HEK293 (cell line): Measurements from ENCODE around the gene MED16.
A peak's percentile ranks its signal among the peaks of the same experiment; 100 is the strongest.

Experiments
- BCL11B ChIP-seq: fragments of 450-650 bp; formaldehyde crosslinking; IDR thresholded peaks from 2 replicates; pipeline ENCODE4 v1.5.1; 2016; ENCODE audit warnings: low read depth, missing biosample characterization, missing genetic modification characterization
- GLIS1 ChIP-seq: fragments of 450-650 bp; formaldehyde crosslinking; IDR thresholded peaks from 2 replicates; pipeline ENCODE4 v1.5.1; 2016; ENCODE audit warnings: missing biosample characterization, missing genetic modification characterization
- HOXA7 ChIP-seq: sonication (generic); formaldehyde crosslinking; IDR thresholded peaks from 2 replicates; pipeline ENCODE4 v1.8.1; 2022; ENCODE audit warnings: missing genetic modification reagents, borderline replicate concordance
- KLF7 ChIP-seq: fragments of 450-650 bp; formaldehyde crosslinking; IDR thresholded peaks from 2 replicates; pipeline ENCODE4 v1.5.1; 2016; ENCODE audit warnings: missing biosample characterization, missing genetic modification characterization, borderline replicate concordance
- MZF1 ChIP-seq: fragments of 450-650 bp; formaldehyde crosslinking; IDR thresholded peaks from 2 replicates; pipeline ENCODE4 v1.5.1; 2017; ENCODE audit warnings: missing biosample characterization, missing genetic modification characterization, borderline replicate concordance
- OSR2 ChIP-seq: fragments of 450-650 bp; formaldehyde crosslinking; IDR thresholded peaks from 2 replicates; pipeline ENCODE4 v1.5.1; 2016; ENCODE audit warnings: missing biosample characterization, missing genetic modification characterization
- SALL2 ChIP-seq: fragments of 450-650 bp; formaldehyde crosslinking; IDR thresholded peaks from 2 replicates; pipeline ENCODE4 v1.5.0; 2017; ENCODE audit warnings: missing biosample characterization, mild to moderate bottlenecking, missing genetic modification characterization, borderline replicate concordance
- WT1 ChIP-seq: fragments of 450-650 bp; formaldehyde crosslinking; IDR thresholded peaks from 2 replicates; pipeline ENCODE4 v1.5.1; 2016; ENCODE audit warnings: missing biosample characterization, missing genetic modification characterization
- ZBTB8A ChIP-seq: fragments of 450-650 bp; formaldehyde crosslinking; IDR thresholded peaks from 2 replicates; pipeline ENCODE4 v1.5.1; 2016; ENCODE audit warnings: missing biosample characterization, missing genetic modification characterization
- ZNF138 ChIP-seq: fragments of 450-650 bp; formaldehyde crosslinking; IDR thresholded peaks from 2 replicates; pipeline ENCODE4 v1.5.1; 2016; ENCODE audit warnings: missing biosample characterization, missing genetic modification characterization, borderline replicate concordance
- ZNF155 ChIP-seq: fragments of 450-650 bp; formaldehyde crosslinking; IDR thresholded peaks from 2 replicates; pipeline ENCODE4 v1.5.1; 2016; ENCODE audit warnings: missing biosample characterization, missing genetic modification characterization
- ZNF184 ChIP-seq: fragments of 450-650 bp; IDR thresholded peaks from 2 replicates; pipeline ENCODE4 v1.5.1; 2018; ENCODE audit warnings: missing biosample characterization, mild to moderate bottlenecking, missing genetic modification characterization
- ZNF223 ChIP-seq: fragments of 450-650 bp; formaldehyde crosslinking; IDR thresholded peaks from 2 replicates; pipeline ENCODE4 v1.5.1; 2016; ENCODE audit warnings: missing biosample characterization, missing genetic modification characterization
- ZNF248 ChIP-seq: fragments of 450-650 bp; formaldehyde crosslinking; IDR thresholded peaks from 2 replicates; pipeline ENCODE4 v1.5.1; 2017; ENCODE audit warnings: missing biosample characterization, missing genetic modification characterization
- ZNF341 ChIP-seq: fragments of 450-650 bp; formaldehyde crosslinking; IDR thresholded peaks from 2 replicates; pipeline ENCODE4; 2016; ENCODE audit warnings: low read depth, missing biosample characterization, missing genetic modification characterization
- ZNF558 ChIP-seq: fragments of 450-650 bp; formaldehyde crosslinking; IDR thresholded peaks from 2 replicates; pipeline ENCODE4 v1.5.1; 2016; ENCODE audit warnings: missing biosample characterization, missing genetic modification characterization
- ZNF596 ChIP-seq: fragments of 450-650 bp; IDR thresholded peaks from 2 replicates; pipeline ENCODE4 v1.5.0; 2018; ENCODE audit warnings: missing biosample characterization, mild to moderate bottlenecking, missing genetic modification characterization, moderate library complexity
- ZNF768 ChIP-seq: fragments of 450-650 bp; formaldehyde crosslinking; IDR thresholded peaks from 2 replicates; pipeline ENCODE4 v1.5.1; 2018; ENCODE audit warnings: missing biosample characterization, mild to moderate bottlenecking, missing genetic modification characterization
- ZNF777 ChIP-seq: fragments of 450-650 bp; formaldehyde crosslinking; IDR thresholded peaks from 2 replicates; pipeline ENCODE4 v1.5.1; 2017; ENCODE audit warnings: missing biosample characterization, missing genetic modification characterization, borderline replicate concordance
- TF ChIP-seq, protein P1 (sequence below): fragments of 450-650 bp; formaldehyde crosslinking; optimal IDR thresholded peaks from 2 replicates; pipeline ENCODE3; 2016; ENCODE audit warnings: missing biosample characterization, mild to moderate bottlenecking, missing genetic modification characterization
- TF ChIP-seq, protein P2 (sequence below): fragments of 450-650 bp; formaldehyde crosslinking; IDR thresholded peaks from 2 replicates; pipeline ENCODE4 v1.5.1; 2016; ENCODE audit warnings: missing biosample characterization, missing genetic modification characterization
- TF ChIP-seq, protein P3 (sequence below): fragments of 450-650 bp; IDR thresholded peaks from 2 replicates; pipeline ENCODE4 v1.5.1; 2018; ENCODE audit warnings: missing biosample characterization, mild to moderate bottlenecking, missing genetic modification characterization
- TF ChIP-seq, protein P4 (sequence below): fragments of 450-650 bp; formaldehyde crosslinking; IDR thresholded peaks from 2 replicates; pipeline ENCODE4 v1.5.1; 2016; ENCODE audit warnings: missing biosample characterization, missing genetic modification characterization
- TF ChIP-seq, protein P5 (sequence below): fragments of 450-650 bp; formaldehyde crosslinking; IDR thresholded peaks from 2 replicates; pipeline ENCODE4 v1.5.1; 2016; ENCODE audit warnings: missing biosample characterization, missing genetic modification characterization
- TF ChIP-seq, protein P6 (sequence below): fragments of 450-650 bp; formaldehyde crosslinking; IDR thresholded peaks from 2 replicates; pipeline ENCODE4 v1.5.1; 2016; ENCODE audit warnings: missing biosample characterization, missing genetic modification characterization
- TF ChIP-seq, protein P7 (sequence below): fragments of 450-650 bp; formaldehyde crosslinking; IDR thresholded peaks from 2 replicates; pipeline ENCODE4 v1.5.1; 2017; ENCODE audit warnings: missing biosample characterization, missing genetic modification characterization

MED16 gene

DNA sequence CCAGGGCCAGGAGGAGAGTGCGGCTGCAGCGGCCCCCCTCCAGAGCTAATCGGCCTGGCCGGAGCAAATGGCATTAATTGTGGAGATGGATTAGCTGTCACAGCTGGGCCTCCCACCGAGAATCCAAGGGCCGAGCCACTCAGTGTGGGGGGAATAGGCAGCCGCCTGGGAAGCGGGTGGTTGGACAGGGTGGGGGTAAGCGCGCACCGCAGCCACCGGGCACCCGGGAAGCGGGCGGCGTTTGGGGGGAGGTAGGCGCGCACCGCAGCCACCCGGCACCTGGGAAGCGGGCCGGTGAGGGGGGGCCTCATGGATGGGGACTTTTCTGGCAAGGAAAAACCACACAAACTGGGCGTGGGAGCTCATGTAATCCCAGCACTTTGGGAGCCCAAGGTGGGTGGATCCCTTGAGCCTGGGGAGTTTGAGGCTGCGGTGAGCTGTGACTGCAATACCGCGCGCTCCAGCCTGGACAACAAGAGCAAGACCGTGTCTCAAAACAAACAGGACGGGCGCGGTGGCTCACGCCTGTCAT lies 10.3 kb upstream of the MED16 start (continued):
- TF ChIP-seq KLF7 (tag by site-specific recombination), result peak; percentile 18; the same call in 1 of the 2 replicates
- peak; percentile 99 for TF ChIP-seq GLIS1 (tag by site-specific recombination)
- TF ChIP-seq, protein P1, sequence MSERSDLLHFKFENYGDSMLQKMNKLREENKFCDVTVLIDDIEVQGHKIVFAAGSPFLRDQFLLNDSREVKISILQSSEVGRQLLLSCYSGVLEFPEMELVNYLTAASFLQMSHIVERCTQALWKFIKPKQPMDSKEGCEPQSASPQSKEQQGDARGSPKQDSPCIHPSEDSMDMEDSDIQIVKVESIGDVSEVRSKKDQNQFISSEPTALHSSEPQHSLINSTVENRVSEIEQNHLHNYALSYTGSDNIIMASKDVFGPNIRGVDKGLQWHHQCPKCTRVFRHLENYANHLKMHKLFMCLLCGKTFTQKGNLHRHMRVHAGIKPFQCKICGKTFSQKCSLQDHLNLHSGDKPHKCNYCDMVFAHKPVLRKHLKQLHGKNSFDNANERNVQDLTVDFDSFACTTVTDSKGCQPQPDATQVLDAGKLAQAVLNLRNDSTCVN, result peak; percentile 61
- TF ChIP-seq ZNF248, result no peak
- no peak for TF ChIP-seq ZNF138 (tag by site-specific recombination)
- no peak for TF ChIP-seq ZNF777 (tag by site-specific recombination)
- TF ChIP-seq BCL11B (tag by site-specific recombination), result no peak
- TF ChIP-seq, protein P2, sequence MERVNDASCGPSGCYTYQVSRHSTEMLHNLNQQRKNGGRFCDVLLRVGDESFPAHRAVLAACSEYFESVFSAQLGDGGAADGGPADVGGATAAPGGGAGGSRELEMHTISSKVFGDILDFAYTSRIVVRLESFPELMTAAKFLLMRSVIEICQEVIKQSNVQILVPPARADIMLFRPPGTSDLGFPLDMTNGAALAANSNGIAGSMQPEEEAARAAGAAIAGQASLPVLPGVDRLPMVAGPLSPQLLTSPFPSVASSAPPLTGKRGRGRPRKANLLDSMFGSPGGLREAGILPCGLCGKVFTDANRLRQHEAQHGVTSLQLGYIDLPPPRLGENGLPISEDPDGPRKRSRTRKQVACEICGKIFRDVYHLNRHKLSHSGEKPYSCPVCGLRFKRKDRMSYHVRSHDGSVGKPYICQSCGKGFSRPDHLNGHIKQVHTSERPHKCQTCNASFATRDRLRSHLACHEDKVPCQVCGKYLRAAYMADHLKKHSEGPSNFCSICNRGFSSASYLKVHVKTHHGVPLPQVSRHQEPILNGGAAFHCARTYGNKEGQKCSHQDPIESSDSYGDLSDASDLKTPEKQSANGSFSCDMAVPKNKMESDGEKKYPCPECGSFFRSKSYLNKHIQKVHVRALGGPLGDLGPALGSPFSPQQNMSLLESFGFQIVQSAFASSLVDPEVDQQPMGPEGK (tag by site-specific recombination), result peak; percentile 83
- 0 out of 2 replicates have a peak, but pooled peaks have one; percentile 11 for TF ChIP-seq OSR2 (tag by site-specific recombination)
- TF ChIP-seq ZBTB8A, result peak; percentile 86
- TF ChIP-seq ZNF768 (tag by site-specific recombination), result no peak
- TF ChIP-seq, protein P3, sequence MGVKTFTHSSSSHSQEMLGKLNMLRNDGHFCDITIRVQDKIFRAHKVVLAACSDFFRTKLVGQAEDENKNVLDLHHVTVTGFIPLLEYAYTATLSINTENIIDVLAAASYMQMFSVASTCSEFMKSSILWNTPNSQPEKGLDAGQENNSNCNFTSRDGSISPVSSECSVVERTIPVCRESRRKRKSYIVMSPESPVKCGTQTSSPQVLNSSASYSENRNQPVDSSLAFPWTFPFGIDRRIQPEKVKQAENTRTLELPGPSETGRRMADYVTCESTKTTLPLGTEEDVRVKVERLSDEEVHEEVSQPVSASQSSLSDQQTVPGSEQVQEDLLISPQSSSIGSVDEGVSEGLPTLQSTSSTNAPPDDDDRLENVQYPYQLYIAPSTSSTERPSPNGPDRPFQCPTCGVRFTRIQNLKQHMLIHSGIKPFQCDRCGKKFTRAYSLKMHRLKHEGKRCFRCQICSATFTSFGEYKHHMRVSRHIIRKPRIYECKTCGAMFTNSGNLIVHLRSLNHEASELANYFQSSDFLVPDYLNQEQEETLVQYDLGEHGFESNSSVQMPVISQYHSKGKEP (tag by site-specific recombination), result no peak
- TF ChIP-seq WT1 (tag by site-specific recombination), result peak; percentile 26; the same call in 1 of the 2 replicates
- TF ChIP-seq, protein P4, sequence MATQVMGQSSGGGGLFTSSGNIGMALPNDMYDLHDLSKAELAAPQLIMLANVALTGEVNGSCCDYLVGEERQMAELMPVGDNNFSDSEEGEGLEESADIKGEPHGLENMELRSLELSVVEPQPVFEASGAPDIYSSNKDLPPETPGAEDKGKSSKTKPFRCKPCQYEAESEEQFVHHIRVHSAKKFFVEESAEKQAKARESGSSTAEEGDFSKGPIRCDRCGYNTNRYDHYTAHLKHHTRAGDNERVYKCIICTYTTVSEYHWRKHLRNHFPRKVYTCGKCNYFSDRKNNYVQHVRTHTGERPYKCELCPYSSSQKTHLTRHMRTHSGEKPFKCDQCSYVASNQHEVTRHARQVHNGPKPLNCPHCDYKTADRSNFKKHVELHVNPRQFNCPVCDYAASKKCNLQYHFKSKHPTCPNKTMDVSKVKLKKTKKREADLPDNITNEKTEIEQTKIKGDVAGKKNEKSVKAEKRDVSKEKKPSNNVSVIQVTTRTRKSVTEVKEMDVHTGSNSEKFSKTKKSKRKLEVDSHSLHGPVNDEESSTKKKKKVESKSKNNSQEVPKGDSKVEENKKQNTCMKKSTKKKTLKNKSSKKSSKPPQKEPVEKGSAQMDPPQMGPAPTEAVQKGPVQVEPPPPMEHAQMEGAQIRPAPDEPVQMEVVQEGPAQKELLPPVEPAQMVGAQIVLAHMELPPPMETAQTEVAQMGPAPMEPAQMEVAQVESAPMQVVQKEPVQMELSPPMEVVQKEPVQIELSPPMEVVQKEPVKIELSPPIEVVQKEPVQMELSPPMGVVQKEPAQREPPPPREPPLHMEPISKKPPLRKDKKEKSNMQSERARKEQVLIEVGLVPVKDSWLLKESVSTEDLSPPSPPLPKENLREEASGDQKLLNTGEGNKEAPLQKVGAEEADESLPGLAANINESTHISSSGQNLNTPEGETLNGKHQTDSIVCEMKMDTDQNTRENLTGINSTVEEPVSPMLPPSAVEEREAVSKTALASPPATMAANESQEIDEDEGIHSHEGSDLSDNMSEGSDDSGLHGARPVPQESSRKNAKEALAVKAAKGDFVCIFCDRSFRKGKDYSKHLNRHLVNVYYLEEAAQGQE, result no peak
- TF ChIP-seq ZNF558 (tag by site-specific recombination), result no peak
- TF ChIP-seq ZNF596 (tag by site-specific recombination), result no peak
- TF ChIP-seq, protein P5, sequence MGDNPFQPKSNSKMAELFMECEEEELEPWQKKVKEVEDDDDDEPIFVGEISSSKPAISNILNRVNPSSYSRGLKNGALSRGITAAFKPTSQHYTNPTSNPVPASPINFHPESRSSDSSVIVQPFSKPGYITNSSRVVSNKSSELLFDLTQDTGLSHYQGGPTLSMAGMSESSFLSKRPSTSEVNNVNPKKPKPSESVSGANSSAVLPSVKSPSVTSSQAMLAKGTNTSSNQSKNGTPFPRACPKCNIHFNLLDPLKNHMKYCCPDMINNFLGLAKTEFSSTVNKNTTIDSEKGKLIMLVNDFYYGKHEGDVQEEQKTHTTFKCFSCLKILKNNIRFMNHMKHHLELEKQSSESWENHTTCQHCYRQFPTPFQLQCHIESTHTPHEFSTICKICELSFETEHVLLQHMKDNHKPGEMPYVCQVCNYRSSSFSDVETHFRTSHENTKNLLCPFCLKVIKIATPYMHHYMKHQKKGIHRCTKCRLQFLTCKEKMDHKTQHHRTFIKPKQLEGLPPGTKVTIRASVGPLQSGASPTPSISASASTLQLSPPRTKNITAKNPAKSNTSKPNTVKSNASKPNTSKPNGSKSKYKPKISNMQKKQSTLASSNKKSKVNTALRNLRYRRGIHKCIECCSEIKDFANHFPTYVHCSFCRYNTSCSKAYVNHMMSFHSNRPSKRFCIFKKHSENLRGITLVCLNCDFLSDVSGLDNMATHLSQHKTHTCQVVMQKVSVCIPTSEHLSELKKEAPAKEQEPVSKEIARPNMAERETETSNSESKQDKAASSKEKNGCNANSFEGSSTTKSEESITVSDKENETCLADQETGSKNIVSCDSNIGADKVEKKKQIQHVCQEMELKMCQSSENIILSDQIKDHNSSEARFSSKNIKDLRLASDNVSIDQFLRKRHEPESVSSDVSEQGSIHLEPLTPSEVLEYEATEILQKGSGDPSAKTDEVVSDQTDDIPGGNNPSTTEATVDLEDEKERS, result no peak
- TF ChIP-seq HOXA7 (CRISPR knock-in tag), result no peak
- TF ChIP-seq ZNF155 (tag by site-specific recombination), result no peak
- TF ChIP-seq ZNF184 (tag by site-specific recombination), result no peak
- TF ChIP-seq MZF1, result no peak
- TF ChIP-seq ZNF223 (tag by site-specific recombination), result no peak
- TF ChIP-seq, protein P6, sequence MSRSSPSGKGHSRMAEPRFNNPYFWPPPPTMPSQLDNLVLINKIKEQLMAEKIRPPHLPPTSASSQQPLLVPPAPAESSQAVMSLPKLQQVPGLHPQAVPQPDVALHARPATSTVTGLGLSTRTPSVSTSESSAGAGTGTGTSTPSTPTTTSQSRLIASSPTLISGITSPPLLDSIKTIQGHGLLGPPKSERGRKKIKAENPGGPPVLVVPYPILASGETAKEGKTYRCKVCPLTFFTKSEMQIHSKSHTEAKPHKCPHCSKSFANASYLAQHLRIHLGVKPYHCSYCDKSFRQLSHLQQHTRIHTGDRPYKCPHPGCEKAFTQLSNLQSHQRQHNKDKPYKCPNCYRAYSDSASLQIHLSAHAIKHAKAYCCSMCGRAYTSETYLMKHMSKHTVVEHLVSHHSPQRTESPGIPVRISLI, result no peak
- TF ChIP-seq SALL2 (tag by site-specific recombination), result no peak
- TF ChIP-seq ZNF341 (tag by site-specific recombination), result peak; percentile 59
- TF ChIP-seq, protein P7, sequence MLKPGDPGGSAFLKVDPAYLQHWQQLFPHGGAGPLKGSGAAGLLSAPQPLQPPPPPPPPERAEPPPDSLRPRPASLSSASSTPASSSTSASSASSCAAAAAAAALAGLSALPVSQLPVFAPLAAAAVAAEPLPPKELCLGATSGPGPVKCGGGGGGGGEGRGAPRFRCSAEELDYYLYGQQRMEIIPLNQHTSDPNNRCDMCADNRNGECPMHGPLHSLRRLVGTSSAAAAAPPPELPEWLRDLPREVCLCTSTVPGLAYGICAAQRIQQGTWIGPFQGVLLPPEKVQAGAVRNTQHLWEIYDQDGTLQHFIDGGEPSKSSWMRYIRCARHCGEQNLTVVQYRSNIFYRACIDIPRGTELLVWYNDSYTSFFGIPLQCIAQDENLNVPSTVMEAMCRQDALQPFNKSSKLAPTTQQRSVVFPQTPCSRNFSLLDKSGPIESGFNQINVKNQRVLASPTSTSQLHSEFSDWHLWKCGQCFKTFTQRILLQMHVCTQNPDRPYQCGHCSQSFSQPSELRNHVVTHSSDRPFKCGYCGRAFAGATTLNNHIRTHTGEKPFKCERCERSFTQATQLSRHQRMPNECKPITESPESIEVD (tag by site-specific recombination), result no peak
